Suprapubic skin (tissue), 4 donors: Measurements from ENCODE around the gene NTM.

Experiments
- CTCF ChIP-seq, 2 donors: fragments of 200-600 bp in 1 of 2; fragments of 450-650 bp in 1 of 2; sonication (generic) in 1 of 2; IDR thresholded peaks; one replicate each; pipeline ENCODE4 v1.5.1; 2016 to 2019; ENCODE audit warnings: antibody characterized with exemption in 2 of 2, mild to moderate bottlenecking in 1 of 2, moderate library complexity in 1 of 2
- EP300 ChIP-seq: sonication (generic); formaldehyde crosslinking; IDR thresholded peaks from one replicate; pipeline ENCODE4 v1.6.1; 2017; ENCODE audit warnings: antibody characterized with exemption
- POLR2A ChIP-seq, 2 donors: fragments of 450-650 bp; IDR thresholded peaks; one replicate each; pipeline ENCODE4 v1.6.1; 2017; ENCODE audit warnings: antibody characterized with exemption in 2 of 2, mild to moderate bottlenecking in 2 of 2, moderate library complexity in 2 of 2
- POLR2AphosphoS5 ChIP-seq, 3 donors: sonication (generic); formaldehyde crosslinking; IDR thresholded peaks; one replicate each; pipeline ENCODE4 v1.6.1; 2017; ENCODE audit warnings: antibody characterized with exemption in 3 of 3

- TF ChIP-seq CTCF (IDR thresholded peaks at IDR 0.05) (no peak), POLR2AphosphoS5 (IDR thresholded peaks at IDR 0.05) (no peak), POLR2A (IDR thresholded peaks at IDR 0.05) (no peak), EP300 (no peak)
These were observed 617.3 kb downstream of the NTM start for GRCh38 chr11:131987703-131988102.
